HG03103 (cell line): Measurements from ENCODE around the gene TTI1.

Source experiments
- ATAC-seq: cut with Tn5 transposase; IDR thresholded peaks from one replicate; pipeline ENCODE4 v1.9.1; 2021; ENCODE audit warnings: low read depth; ENCODE audit not compliant: unreplicated experiment

The TTI1 gene

DNA sequence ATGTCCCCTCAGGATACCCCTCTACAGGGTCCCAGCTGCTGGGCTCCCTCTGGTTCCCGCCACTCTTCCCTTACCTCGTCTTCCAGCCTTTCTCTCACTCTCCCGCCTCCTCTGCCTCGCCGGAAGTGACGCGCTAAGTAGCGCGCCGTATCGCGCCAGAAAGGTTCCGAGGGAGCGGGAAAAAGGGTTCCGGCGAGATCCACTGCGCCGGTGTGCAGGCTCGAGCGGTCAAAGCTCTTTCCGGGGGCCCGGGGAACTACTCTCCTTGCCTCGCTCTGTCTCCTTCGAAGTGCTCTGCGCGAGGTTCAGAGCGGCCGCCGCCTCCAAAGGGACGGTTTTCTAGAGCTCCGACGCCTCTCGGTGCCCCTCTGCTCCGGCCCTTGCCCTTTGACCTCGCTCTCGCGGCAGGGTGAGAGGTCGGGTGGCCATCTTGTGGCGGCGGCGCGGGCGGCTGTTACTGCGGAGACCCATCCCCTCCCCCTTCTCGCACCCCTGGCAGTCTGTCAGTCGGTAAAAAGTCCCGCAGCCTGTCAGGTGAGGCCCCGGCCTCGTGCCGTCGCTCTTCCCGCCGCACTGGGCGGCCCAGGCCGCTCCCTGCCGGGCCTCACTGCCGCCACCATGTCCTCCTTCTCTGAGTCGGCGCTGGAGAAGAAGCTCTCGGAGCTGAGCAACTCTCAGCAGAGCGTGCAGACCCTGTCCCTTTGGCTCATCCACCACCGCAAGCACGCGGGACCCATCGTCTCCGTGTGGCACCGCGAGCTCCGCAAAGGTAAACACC, at the start of gene TTI1, which contains the start of gene RPRD1B:
TTI1 (minus strand) TSS at position 127 of the 778 bp plus-strand sequence. CDS start 19,640 bp downstream, outside the sequence.
RPRD1B (plus strand) TSS at position 417 of the 778 bp plus-strand sequence; CDS start at position 619, 202 bp downstream.
- ATAC-seq = peak; percentile 84

DNA sequence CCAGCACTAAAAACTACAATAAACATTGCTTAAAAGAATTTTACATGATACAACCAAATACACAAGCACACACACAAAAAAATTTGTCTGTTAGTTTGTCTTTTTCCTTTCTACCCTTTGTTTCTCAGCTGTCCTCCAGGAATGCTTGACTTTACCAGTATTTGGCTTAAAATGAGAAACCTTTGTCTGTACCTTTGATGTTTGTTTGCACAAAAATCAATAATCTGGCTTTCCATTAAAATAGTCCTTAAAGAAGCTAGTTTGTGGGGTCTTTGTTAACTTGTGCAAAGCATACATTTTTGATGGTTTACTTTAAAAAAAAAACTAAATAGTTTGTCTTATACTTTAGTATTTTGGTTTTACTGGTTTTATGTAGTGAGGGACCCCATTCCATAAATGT, 49.6 kb upstream of the TTI1 start:
- ATAC-seq = no peak

- no peak for ATAC-seq
Measured at GRCh38 chr20:38081575-38081974, 48.3 kb upstream of the TTI1 start.

DNA sequence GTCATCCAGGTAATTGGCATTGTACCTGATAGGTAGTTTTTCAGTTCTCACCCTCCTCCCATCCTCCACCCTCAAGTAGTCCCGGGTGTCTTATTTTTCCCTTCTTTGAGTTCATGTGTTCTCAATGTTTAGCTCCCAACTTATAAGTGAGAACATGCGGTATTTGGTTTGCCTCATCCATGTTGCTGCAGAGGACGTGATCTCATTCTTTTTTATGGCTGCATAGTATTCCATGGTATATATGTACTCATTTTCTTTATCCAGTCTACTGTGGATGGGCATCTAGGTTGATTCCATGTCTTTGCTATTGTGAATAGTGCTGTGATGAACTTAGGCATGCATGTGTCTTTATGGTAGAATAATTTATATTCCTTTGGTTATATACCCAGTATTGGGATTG, 46.1 kb upstream of the TTI1 start:
- ATAC-seq = no peak

DNA sequence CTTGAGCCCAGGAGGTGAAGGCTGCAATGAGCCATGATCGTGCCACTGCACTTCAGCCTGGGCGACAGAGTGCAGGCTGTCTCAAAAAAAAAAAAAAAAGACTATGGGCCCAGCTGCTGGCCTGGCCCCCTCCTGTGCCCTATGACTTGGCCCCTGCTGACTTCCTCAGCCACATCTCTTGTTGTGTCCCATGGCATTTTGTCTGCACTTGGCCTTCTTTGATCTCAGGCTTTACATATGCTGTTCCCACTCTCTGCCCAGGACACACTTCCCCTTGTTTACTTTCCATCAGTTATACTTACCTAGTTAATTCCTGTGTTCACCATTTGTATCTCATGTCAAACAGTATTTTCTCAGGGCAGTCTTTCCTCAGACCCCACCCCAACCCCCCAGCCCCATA, 44.8 kb upstream of the TTI1 start:
- ATAC-seq = no peak

- ATAC-seq = no peak
Measured at GRCh38 chr20:38076548-38076947, 43.3 kb upstream of the TTI1 start.

GRCh38 chr20:38075161-38075998, 42.1 kb upstream of the TTI1 start:
- no peak for ATAC-seq

DNA sequence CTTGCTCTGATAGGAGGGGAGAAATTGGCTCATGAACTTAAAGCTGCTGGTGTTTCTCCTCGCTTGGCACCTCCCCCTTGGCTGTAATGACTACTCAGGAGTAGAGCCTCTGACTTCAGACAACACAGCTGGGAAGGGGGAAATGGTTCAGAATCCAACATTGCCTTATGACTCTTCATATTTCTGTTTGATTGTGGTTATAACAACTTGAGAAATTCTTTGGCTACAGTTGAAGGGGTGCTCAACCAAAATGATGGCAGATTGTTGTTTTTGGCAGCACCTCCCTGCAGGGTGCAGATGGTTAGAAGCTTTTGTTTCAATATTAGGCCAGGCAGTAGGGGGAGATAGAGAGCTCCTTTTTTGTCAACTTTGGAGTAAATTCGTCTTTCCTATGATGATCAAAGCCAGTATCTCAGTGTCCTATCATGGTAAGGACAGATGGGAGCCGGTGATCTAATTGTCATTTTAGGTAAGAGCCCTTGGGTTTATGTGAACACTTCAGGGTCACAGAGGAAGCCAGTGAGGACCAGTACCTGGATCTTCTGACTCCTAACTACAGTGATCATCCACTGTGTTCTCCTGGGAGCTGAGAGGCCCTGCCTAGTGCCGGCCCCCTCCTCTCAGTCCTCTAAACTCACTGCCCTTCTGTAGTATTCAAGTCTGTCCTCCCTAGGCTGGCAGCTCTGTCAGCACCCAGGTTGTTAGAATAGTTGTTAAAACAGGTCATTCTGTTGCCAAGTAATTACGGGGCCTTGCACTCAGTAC, 40.2 kb upstream of the TTI1 start:
- ATAC-seq = no peak

DNA sequence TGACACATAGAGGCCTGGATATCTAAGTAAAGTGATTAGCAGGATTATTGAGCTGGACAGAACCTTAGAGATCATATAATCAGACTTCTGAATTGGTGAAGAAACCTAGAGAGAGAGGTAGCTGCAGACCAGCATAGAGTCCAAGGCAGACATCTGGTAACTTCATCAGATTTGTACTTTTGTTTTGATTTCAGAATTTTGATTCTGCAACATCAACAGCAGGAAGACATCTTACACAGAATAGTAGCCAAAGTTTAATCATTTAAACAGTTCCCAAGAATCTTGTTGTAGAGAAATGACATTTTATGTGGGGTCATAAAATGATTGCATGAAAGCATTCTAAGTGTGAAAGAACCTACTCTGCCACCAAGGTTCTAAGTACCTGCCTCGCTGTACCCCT, 39.6 kb upstream of the TTI1 start:
- no peak for ATAC-seq

GRCh38 chr20:38067717-38068365, 34.6 kb upstream of the TTI1 start:
- ATAC-seq = no peak

GRCh38 chr20:38066969-38067716, 33.9 kb upstream of the TTI1 start:
- no peak for ATAC-seq

DNA sequence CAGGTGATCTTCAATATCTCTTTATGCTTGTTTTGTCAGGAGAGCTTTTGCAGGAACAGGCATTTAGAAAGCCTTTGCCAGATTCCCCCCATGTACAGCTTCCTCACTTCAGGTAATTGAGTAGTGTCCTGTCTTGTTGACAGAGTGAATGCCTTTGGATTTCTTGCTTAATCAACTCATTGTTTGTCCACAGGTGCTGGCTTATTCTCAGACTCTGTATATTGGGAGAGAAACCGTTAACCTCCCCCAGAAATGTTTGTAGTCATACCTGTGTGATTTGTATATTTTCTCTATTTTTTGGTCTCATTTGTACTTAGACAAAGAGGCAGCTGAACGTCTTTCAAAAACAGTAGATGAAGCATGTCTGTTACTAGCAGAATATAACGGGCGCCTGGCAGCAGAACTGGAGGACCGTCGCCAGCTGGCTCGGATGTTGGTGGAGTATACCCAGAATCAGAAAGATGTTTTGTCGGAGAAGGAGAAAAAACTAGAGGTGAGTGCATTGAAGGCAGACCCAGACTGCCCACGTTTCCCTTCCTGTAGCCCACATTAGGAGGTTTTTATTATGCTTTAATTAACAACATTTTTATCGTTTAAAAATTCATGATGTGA, 32.6 kb upstream of the TTI1 start:
- no peak for ATAC-seq

- no peak for ATAC-seq
Measured at GRCh38 chr20:38063911-38064530, 30.8 kb upstream of the TTI1 start.

DNA sequence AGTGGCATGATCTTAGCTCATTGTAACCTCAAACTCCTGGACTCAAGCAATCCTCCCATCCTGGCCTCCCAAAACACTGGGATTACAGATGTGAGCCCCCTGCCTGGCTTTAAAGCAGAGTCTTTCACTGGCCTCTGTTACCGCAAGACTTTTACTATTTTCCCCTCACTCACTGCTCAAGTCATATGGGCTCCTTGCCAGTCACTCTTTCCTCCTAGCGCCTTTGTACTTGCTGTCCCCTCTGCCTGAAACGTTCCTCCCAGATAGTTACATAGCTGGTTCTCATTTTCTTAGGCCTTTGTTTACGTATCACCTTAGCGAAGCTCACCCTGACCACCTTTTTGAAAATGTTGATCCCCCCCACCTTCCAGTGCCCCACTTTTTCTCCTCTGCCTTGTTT, 29.6 kb upstream of the TTI1 start:
- ATAC-seq = no peak

DNA sequence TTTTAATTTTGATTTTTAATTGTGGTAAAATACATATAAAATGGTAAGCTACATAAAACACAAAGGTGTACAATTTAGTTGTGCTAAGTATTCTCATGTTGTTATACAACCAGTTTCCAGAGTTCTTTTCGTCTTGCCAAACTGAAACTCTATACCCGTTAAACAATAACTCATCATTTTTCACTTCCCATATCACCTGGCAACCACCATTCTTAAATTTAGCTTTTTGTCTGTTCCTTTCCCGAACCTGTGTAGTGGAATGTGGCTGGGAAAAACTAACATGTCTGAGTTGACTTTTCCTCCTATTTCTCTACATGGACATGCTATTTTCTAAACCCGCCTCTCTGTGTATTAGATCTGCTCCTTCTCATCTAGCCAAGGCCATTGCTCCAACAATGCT, 27.9 kb upstream of the TTI1 start:
- no peak for ATAC-seq

- ATAC-seq = no peak
Measured at GRCh38 chr20:38060536-38060935, 27.3 kb upstream of the TTI1 start.

GRCh38 chr20:38059832-38060231, 26.6 kb upstream of the TTI1 start:
- no peak for ATAC-seq

DNA sequence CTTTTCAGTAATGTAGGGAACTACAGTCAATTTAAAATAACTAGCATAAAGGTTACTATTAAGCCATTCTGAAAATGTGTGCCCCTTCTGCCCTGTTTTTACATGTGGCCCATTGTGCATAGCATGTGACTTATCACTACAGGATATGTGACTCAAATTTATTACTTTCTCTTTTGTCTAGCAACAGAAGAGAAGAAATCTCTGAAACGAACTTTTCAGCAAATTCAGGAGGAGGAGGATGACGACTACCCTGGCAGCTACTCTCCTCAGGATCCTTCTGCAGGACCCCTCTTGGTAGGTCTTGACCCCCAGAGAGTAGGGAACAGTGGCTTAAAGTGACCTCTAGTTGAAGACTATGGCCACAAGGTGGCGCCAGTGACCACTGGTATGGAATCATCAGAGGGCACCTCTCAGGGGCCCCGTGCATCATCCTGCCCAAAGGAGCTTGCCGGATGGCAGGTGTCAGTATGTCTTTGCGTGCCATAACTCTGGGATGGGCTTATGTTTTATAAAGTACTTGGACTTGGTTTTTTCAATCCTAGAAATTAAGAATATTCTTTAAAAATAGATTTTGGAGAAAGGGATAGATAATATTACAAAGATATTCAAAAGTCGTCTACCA, 24.2 kb upstream of the TTI1 start:
- no peak for ATAC-seq
